Measurements from ENCODE around the gene KIF7. TPM values are rescaled to one million over a fixed set of nuclear protein-coding genes. Genes with fewer than 3 reads are reported as not detected.

Gene KIF7
- polyA plus RNA-seq, 1 of the 3 experiments (the other 2 are of a cell fraction) = 12.0 TPM

GRCh38 chr15:89659295-89659694, 4.0 kb upstream of the KIF7 start:
- no peak overlapping the region for H3K27ac ChIP-seq (ENCODE audit: low read depth in 2 of 2, low read length in 1 of 2)
- H3K4me3 ChIP-seq (ENCODE audit: low read depth in 2 of 2, low read length in 1 of 2) = no peak overlapping the region
- no peaks in the 10 kb centered on the region for H3K9me3 ChIP-seq
- 98% methylated on average over 2 of the region's 2 CpGs for WGBS (ENCODE audit: low lambda C conversion rate)
- peaks cover 33% of the 10 kb centered on the region for H3F3A ChIP-seq (replicated peaks; ENCODE audit: insufficient read depth)
- H3K9me2 ChIP-seq = no peaks in the 10 kb centered on the region
- POLR2A ChIA-PET = no interaction called here
- no peak for DNase-seq
- H3K36me3 ChIP-seq (replicated peaks in 1 of 2; ENCODE audit: control insufficient read depth in 1 of 2, insufficient read depth in 2 of 2, low read length in 1 of 2) = no peaks in the 10 kb centered on the region
- CTCF ChIA-PET = interaction anchor here (0.9 to 1.5 kb wide), 3 partner anchors 12 to 15 kb away, joined by 3 to 4 read pairs (median 3); no protein-coding TSS in a partner anchor
- H2AFZ ChIP-seq (ENCODE audit: low read depth) = no peak overlapping the region
- H3K4me2 ChIP-seq = no peak overlapping the region
- no peak overlapping the region for H3K9ac ChIP-seq
- H4K20me1 ChIP-seq (ENCODE audit: insufficient read depth) = no peaks in the 10 kb centered on the region
- no peaks in the 10 kb centered on the region for H3K27me3 ChIP-seq (ENCODE audit: insufficient read depth)
- no peak for TF ChIP-seq TEAD4 (IDR thresholded peaks at IDR 0.05; ENCODE audit: borderline replicate concordance, insufficient read depth)
- TF ChIP-seq NFIC (IDR thresholded peaks at IDR 0.05; ENCODE audit: borderline replicate concordance) = no peak
- TF ChIP-seq IRF3 (IDR thresholded peaks at IDR 0.05; ENCODE audit: low read depth, low read length) = no peak
- TF ChIP-seq FOXJ3 (CRISPR knock-in tag; IDR thresholded peaks at IDR 0.05) = no peak
- no peak for TF ChIP-seq JUND (IDR thresholded peaks at IDR 0.05)
- TF ChIP-seq TAF1 (IDR thresholded peaks at IDR 0.05; ENCODE audit: borderline replicate concordance, low read depth, low read length) = no peak
- no peak for TF ChIP-seq CTCF (IDR thresholded peaks at IDR 0.05)
- TF ChIP-seq MXI1 (IDR thresholded peaks at IDR 0.05; ENCODE audit: low read depth, low read length) = no peak
- TF ChIP-seq EZH2phosphoT487 (IDR thresholded peaks at IDR 0.05; ENCODE audit: borderline replicate concordance, low read depth) = no peak
- no peak for TF ChIP-seq FOSL2 (IDR thresholded peaks at IDR 0.05; ENCODE audit: borderline replicate concordance, low read depth)
- no peak for TF ChIP-seq SIN3A (IDR thresholded peaks at IDR 0.05; ENCODE audit: borderline replicate concordance, low read depth, low read length)
- TF ChIP-seq RCOR1 (IDR thresholded peaks at IDR 0.05; ENCODE audit: low read length) = no peak
- no peak for TF ChIP-seq RFX5 (IDR thresholded peaks at IDR 0.05; ENCODE audit: low read length)
- no peak for TF ChIP-seq USF1 (IDR thresholded peaks at IDR 0.05; ENCODE audit: borderline replicate concordance, low read depth)
- TF ChIP-seq ZBTB33 (IDR thresholded peaks at IDR 0.05; ENCODE audit: borderline replicate concordance, low read depth) = no peak
- TF ChIP-seq RXRA (IDR thresholded peaks at IDR 0.05; ENCODE audit: borderline replicate concordance, low read depth) = no peak
- no peak for TF ChIP-seq CHD2 (IDR thresholded peaks at IDR 0.05; ENCODE audit: low read length, partially characterized antibody)
- no peak for TF ChIP-seq REST (IDR thresholded peaks at IDR 0.05; ENCODE audit: low read depth, low read length)
- peaks cover 3% of the 10 kb centered on the region for H3K79me2 ChIP-seq (ENCODE audit: insufficient read depth)
- peaks cover 12 to 14% of the 10 kb centered on the region in 2 experiments; a peak in 3 of 4 replicates for H3K4me1 ChIP-seq (ENCODE audit: control insufficient read depth in 1 of 2, insufficient read depth in 2 of 2, low read depth in 1 of 2, low read length in 1 of 2)

All from SK-N-SH (cell line).